Activated T-cell treated with anti-CD3 and anti-CD28 coated beads for 24 hours (primary cell): ENCODE results near the gene C8A.

Experiments used
- DNase-seq: peaks from one replicate; pipeline ENCODE4 v3.0.0-alpha.2; 2020; ENCODE audit warnings: low read depth

C8A gene

DNA sequence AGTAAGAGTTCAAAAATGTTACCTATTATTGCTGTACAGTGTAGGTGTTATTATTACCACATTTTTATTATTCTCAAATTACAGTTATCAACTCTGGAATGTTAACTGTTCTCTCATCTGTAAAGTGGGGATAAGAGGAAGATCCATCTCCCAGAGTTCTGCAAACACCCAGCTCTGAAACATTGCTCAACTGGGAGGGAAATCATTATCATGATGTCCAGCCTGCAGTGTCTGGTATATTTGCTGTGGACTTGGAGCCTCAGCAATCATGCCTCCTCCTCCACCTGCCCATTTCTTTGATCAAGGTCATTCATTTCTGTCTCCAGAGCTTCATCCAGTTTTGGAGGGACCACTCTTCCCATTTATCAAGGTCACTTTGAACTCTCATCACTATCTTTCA, 39.4 kb downstream of the C8A start:
- DNase-seq: no peak

DNA sequence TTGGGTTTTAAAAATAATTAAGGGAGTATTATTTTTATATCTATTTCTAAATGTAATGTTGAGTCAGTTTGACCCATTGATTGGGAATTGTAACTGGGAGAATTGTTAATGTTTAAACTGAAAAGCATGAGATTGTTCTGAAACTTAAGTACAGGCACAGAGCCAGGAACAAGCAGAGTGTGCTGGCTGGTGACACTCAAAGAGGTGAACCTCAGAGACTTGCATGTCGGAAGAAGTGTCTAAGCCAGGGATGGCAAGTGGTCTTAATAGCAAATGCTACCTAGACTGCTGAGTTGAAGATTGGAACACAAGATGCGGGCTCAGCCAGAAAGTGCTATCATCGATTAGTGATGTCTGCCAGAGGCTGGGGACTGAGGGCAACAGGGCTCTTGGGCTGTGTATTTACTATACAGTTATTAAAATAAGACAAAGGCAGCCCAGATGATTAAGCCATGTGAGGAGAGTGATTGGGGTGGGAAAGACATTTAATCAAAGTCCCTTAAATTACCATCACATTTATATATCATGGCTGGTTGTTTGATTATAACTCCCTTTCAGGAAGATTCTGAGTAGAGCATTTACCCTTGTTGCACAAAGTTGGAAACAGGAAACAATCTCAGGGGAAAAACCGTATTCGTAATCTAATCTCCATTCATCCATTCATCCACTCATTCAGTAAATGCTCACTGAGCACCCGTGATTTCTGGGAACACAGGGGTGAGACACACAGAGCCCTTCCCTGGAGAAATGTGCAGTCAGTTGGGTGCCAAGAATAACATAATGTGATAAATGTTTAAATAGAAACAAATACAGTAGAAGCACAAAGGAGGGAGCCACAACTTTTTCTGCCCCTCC, 42.8 kb downstream of the C8A start:
- no peak for DNase-seq

DNA sequence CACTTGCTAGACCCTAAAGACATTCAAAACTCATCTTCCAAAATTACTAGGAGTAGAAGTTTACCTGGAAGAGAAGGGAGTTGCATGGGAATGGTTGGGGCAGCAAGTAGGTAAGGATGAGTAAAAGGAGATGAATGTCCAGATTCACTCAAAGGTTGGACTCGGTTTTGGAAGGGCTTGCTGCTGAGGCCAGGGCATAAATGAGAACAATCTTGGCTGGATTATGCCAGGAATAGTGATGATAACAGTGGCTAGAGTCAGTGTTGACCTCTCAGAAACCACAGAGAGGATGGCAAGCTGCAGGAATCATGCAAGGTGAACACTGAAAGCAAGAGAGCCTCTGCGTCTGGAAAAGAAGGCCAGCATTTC, 43.4 kb downstream of the C8A start:
- DNase-seq: no peak

DNA sequence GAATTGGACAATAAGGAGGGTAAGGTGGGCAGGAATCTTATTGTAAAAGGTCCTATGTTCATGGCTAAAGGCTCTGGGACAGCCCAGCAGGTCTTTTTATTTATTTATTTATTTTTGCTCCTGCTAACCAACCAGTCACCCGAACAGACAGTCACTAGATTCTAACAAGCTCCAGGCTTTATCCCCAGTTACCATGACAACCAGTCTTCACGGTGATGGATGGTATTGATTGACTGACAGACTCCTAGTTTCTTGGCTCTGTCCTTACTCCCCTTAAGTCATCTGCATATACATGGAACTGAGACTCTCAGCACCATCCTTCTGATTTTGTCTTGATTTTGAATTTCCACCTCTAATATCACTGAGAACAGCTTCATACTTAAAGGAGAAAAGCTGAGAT, 44.3 kb downstream of the C8A start:
- DNase-seq: no peak

DNA sequence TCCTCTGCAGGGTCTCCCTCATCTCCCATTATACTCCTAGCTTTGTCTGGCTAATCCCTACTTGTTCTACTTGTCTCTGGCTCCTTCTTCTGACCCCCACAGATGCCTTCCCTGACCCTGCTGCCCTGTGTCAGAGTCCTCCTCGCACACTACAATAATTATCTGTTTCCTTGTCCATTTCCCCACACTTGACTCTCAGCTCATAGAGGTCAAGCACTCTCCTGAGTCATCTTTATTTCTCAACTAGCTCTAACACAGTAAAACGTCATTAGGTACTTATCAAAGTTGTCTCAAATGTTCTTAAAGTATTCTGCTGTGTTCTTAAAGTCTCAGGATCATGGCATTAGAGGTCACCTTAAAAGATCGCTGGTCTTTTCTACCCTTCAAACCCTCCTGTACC, 47.1 kb downstream of the C8A start:
- no peak for DNase-seq

DNA sequence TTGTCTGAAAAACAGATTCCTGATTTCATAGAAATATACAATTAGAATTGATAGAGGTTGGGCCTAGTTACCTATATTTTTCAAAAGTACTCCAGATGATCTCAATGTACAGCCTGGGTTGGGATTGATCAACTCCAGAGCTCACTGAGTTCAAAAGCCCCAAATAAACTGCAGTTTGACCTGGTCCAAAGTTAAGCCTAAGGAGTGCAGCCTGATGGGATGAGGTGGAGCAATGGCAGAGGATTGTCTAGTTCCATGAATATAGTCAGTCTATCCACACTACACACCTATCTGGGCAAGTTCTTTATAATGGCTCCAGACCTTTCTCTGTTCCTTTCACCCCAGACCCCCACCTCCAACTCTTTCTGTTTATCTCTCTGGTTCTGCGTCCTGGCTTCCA, 49.2 kb downstream of the C8A start:
- DNase-seq: no peak

DNA sequence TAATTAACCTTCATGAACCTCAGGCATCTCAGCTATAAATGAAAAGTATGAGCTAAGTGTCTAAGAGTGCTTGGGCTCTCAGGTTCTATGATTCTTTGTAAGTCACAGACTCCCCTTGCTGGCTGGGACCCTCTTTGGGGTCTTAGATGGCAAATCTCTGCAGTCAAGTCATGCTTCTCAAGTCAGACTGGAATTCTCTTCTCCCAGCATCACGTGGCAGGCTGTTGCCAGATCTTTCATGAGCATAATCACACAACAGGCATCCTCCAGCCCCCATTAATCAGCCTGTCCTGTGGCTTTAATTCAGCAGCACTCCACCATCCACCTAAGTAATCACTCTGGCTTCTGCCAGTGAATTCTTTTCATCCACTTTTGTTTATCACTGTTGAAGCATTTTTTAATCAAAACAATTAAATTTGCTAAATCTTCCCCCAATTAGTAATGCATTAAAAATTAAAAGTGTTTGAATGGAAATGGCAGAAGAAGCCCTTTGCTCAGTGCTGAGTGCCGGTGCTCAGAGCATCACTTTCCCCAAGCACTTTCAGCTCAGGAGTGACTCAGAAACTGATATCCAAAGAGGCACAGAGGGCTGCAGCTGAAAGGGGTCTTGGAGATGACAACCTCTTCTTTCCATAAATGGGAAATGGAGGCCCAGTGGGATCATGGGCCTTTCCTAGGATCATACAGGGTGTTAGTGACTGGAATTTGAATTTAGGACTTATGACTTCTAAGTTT, 50.2 kb downstream of the C8A start:
- no peak for DNase-seq

DNA sequence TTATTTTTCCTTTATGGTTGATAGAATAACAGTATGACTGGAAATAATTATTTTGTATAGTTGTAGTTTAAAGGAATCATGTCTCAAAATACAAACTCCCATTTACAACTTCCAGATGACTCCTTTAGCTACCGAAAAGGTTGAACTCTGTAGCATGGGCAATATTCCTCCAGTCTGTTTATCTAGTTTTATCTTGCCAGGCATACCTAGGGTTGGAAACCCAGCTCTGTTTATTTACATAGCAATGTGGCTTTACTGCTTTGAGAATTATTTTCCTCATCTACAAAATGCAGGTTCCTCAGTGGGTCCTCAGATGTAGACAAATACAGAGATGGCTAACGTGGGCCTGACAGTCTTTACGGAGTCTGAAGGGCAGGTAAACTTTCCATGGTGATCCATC, 51.1 kb downstream of the C8A start:
- DNase-seq: no peak

DNA sequence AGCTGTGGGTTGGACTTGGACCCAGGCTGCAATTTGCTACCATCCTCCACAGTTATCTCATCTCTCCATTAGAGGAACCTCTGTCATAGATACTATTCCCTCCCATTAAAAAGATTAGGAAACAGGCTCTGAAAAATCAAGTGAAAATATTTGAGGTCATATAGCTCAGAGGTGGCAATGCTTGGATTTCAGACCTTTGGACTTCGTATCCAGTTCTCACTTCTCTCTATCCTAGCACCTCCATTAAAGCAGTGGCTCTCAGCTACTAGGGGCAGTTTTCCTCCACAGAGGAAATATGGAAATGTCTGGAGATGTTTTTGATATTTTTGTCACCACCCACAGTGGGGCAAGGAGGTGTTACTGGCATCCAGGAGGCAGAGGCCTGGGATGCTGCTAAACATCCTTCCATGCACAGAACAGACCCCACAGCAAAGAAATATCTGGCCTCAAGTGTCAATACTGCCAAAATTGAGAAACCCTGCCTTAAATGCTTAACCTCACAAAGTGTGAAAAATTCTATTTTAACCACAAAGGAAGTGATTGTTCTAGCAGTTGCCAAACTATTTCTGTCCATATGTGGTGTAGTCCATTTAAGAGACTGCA, 54.1 kb downstream of the C8A start:
- no peak for DNase-seq

DNA sequence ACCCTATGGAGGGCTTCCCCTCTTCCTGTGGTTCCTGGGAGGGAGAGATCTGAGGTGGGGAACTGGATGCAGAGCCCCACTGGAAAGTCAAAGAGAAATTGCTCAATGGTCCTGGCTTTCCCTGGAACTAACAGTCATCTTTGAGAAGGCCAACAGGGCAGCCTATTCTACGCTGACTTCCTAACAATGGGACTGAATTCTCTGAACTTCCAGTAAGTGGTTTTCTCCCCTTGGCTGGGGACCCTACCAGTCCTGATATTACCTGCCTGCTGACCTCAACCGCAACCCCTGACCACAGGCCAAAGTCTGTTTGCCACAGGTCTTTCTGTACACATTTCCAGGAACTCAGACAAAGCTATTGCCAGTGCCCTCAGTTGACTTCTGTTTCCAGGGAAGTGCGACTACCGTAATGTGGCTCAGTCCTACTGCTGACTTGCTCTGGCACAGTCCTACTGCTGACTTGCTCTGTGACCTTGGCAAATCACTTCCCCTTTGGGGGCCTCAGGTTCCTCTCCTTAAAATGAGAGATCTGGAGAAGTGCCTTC, 55.9 kb downstream of the C8A start:
- no peak for DNase-seq

DNA sequence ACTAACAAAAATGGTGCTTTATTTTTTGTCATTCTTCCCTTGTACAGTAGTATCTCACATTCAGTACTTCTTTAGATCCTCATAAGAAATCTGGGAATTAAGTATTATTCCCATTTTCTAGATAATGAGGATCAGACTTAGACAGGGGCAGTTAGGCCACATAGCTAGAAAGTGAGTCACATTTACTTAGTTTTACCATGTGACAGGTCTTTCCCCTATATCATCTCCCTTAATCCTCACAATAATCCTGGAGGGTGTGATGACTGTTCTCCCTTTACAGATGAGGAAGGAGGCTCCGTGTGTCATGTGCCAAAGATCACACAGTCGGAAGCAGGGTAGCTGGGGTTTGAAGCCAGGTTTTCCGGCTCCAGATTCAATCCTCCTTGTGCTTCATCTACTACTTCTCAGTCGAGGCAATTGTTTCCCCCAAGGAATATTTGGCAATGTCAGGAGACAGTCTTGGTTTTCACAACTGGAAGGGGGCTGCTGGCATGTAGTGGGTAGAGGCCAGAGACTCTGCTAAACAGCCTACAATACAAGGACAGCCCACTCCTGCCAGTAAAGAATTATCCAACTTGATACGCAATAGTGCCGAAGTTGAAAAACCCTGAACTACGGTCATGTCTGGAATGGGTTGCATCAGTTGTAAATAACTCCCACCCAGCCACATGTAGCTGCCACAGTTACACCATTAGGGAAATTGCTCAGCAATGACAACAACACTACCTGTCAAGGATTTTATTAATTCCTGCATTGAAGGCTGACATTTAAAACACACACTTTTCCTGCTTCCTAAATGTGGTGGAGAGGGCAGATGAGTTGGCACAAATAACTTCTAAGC, 56.7 kb downstream of the C8A start:
- DNase-seq: no peak

DNA sequence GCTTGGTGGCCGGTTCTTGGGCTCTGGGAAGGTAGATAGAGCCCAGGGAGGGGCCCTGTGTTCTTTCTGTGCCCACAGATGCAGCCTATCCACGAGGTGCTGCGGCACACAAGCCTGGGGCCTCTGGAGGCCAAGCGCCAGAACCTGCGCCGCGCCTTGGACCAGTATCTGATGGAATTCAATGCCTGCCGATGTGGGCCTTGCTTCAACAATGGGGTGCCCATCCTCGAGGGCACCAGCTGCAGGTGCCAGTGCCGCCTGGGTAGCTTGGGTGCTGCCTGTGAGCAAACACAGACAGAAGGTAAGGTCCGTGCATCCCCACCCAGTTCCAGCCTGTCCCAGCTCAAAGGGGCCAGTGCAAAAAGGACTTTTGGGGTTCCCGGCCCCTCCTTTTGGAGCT, 57.7 kb downstream of the C8A start:
- no peak for DNase-seq

DNA sequence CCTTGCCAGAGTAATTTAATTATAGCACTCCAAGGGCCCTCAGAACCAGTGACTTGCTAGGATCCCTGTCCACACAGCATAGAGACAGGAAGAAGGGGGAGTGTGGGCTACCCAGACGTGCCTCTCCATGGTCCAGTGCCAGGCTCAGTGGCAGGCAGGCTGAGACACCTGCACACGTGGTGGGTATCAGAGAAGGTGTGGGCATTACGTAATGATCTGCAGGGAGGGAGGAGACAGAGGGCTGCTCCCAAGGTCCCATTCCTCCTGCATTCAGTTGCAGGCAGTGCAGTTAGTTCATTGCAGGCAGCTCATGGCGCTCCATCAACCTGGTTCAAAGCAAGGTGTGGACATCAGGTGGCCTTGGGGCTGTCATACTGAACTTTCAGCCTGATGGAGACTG, 61.4 kb downstream of the C8A start:
- DNase-seq: no peak

DNA sequence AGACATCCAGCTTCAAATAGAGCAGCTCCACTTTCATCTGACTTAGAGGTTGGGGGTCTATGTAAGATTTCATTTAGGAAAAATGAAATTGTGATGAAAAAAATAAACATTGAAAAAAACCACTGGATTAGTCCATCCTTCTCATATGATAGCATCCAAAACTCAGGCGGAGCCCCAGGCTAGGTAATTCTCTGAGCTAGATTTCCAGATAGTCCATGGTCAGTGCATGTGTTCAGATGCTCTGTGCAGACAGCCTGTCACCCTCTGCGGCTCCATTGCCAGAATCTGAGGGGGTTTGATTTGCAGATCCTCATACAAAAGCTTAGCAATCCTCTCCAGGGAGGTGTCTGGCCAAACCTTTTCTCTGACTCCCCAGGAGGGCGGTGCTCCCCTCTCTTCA, 62.0 kb downstream of the C8A start:
- DNase-seq: no peak

DNA sequence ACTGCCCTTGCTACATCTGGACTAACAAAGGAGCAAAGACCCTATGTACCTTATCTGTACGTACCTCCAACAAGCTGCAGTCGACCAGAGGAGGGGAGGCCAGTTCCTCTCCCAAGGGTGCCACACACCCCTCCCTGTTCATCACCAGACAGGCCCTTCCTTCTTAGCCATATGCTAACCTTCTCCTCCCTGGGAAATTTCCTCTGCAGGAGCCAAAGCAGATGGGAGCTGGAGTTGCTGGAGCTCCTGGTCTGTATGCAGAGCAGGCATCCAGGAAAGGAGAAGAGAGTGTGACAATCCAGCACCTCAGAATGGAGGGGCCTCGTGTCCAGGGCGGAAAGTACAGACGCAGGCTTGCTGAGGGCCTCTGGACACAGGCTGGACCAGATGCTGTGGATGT, 62.8 kb downstream of the C8A start:
- DNase-seq: no peak

DNA sequence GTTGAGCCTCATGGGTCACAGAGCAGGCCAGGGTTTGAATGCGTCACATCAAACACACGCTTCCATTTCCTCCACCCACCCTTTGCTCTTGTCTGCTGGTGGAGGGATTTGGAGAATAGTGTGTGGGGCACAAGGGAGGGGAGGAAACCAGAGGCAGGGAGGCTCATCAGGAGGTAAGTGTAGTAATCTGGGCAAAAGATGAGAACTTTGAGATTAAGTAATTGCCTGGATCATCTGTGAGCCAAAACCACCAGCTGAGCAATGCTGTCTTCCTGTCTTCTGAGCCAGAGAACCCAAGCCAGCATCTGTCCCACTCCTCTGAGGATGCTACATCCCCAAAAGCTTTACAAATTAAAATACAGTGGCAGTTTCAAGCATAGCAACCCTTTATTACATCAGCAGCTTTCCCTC, 66.0 kb downstream of the C8A start:
- DNase-seq: no peak

DNA sequence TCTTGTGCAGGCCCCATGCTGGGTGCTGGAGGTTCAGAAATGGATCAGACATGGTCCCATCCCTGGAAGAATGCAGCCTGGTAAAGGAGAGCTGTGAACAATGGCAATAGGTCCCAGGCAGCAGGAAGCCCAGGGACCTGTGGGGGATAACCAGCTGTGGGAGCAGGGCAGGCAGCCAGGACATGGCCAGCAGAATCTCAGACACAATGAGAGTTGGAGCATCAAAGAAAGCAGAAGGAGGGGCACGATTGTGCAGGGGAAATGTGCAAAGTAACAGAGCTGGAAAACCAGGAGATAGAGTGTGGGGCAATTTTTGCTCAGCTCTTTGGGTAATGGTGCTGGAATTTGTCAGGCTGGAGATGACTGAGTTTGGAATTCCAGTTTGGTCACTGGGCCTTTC, 66.9 kb downstream of the C8A start:
- no peak for DNase-seq

DNA sequence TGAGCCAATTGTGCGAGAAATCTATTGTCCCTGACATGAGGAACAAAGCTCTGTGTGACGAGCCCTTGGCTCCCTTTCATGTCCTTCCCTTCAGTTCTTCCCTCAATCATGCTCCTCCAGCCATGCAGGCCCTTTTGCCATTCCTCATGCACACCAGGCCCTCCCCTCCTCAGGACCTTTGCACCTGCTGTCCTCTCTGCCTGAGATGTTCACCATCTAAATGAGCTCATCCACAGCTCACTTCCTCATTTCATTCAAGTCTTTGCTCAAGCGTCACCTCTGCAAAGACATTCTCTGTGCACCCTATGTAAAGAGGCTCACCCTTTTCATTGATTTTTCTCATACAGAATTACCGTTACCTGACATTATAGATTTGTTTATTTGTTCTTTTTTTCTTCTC, 67.5 kb downstream of the C8A start:
- DNase-seq: no peak

DNA sequence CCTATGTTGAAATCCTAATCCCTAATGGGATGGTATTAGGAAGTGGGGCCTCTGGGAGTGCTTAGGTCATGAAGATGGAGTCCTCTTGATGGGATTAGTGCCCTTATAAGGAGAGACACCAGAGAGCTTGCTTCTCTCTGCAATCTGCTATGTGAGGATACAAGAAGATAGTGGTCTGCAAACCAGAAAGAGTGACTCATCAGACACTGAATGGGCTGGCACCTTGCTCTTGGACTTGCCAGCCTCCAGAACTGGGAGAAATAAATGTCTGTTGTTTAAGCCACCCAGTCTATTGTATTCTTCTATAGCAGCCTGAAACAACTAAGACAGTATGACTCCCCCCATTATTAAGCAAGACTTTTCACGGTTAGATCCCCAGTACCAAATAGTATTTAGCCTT, 67.9 kb downstream of the C8A start:
- no peak for DNase-seq

DNA sequence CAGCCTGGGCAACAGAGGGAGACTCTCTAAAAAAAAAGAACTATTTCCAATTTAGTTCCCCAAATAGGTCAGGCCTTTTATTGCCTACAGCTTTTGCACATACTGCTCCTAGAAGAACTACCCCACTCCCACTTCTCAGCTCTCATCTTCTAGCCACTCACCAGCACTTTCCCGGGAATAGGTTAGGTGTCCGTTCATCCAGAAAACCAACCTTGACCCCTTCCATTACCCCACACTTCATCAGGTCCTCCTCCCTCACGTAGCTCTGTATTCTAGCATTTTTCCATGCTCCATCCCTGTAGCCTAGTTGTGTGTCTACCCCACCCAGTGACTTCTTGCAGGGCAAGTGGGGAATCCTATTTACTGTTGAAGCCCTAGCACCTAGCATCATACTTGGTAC, 68.6 kb downstream of the C8A start:
- DNase-seq: no peak

DNA sequence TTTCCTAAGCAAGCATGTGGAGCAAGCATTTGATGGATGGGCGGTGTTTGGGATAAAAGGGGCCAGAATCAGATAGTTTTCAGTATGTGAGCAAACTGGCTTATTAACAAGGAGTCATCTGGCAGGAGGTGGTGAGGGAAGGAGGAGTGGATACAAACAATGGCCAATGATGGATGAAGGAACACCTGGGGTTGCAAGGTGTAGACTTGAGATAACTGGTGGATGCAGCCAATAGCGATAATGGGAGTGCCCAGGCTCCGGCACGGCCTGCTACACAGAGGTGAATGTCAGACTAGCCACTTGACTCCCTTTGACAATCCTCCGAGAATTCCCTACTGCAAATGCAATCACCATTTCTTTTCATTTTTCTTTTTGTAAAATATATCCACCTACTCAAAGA, 69.5 kb downstream of the C8A start:
- DNase-seq: no peak

DNA sequence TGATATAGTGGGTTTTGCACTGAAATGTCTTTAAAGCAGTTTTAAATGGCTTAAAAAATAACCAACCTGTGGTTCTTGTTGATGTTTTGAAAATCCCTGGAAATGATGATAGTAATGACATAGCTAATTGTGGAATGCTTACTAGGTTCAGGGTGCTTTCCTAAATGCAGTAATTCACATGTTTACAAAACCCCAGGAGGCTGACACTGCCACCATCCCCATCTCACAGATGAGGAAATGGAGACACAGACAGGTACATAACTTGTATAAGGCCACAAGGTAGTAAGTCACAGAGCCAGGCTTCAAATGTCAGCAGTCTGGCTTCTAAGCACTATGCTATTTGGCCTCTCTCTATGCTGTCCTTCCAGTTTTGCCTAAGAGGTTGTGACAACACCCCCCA, 70.6 kb downstream of the C8A start:
- no peak for DNase-seq
